ENCODE data around the gene OAS1.

Gene OAS1

GRCh38 chr12:112906712-112907414, at the start of gene OAS1:
OAS1 (plus strand) TSS chr12:112906962; CDS start chr12:112907040, 78 bp downstream.
- peak within 1 kb of the TSS; percentile 77 for H3K27ac ChIP-seq
- H3K79me2 ChIP-seq, result no peaks in the 10 kb centered on the region
- peak within 1 kb of the TSS; percentile 91 for H2AFZ ChIP-seq
- H3K9me3 ChIP-seq (ENCODE audit: control insufficient read depth, low read length), result no peaks in the 10 kb centered on the region
- H3K9ac ChIP-seq, result no peak within 1 kb of the TSS
- H3K4me3 ChIP-seq (ENCODE audit: low read depth, low read length), result peak within 1 kb of the TSS; percentile 54
- H3K27me3 ChIP-seq (ENCODE audit: control insufficient read depth, insufficient read depth, low read length), result no peaks in the 10 kb centered on the region
- H3K4me2 ChIP-seq (ENCODE audit: low read length), result peak within 1 kb of the TSS; percentile 56
- H3K4me1 ChIP-seq, result peaks cover 25% of the 10 kb centered on the region
- no peaks in the 10 kb centered on the region for H3K36me3 ChIP-seq (ENCODE audit: control insufficient read depth, insufficient read depth, low read length)
- no peak for TF ChIP-seq CTCF (IDR thresholded peaks at IDR 0.05)

- Histone ChIP-seq H3K9me3 (ENCODE audit: control insufficient read depth, low read length) (no peaks in the 10 kb centered on the region), H3K79me2 (no peaks in the 10 kb centered on the region), H3K27me3 (ENCODE audit: control insufficient read depth, insufficient read depth, low read length) (no peaks in the 10 kb centered on the region), H3K9ac (no peak overlapping the region), H3K27ac (no peak overlapping the region), H3K4me1 (no peaks in the 10 kb centered on the region), H3K36me3 (ENCODE audit: control insufficient read depth, insufficient read depth, low read length) (no peaks in the 10 kb centered on the region), H3K4me2 (ENCODE audit: low read length) (no peak overlapping the region), H3K4me3 (ENCODE audit: low read depth, low read length) (no peak overlapping the region), H2AFZ (no peak overlapping the region)
- TF ChIP-seq CTCF (IDR thresholded peaks at IDR 0.05), result no peak
Observed at GRCh38 chr12:112859291-112859690, 47.5 kb upstream of the OAS1 start.

GRCh38 chr12:112860181-112860580, 46.6 kb upstream of the OAS1 start:
- Histone ChIP-seq H3K4me1 (no peaks in the 10 kb centered on the region), H3K4me2 (ENCODE audit: low read length) (no peak overlapping the region), H3K79me2 (no peaks in the 10 kb centered on the region), H3K36me3 (ENCODE audit: control insufficient read depth, insufficient read depth, low read length) (no peaks in the 10 kb centered on the region), H3K4me3 (ENCODE audit: low read depth, low read length) (no peak overlapping the region), H3K9me3 (ENCODE audit: control insufficient read depth, low read length) (no peaks in the 10 kb centered on the region), H3K27me3 (ENCODE audit: control insufficient read depth, insufficient read depth, low read length) (no peaks in the 10 kb centered on the region), H3K9ac (no peak overlapping the region), H2AFZ (no peak overlapping the region), H3K27ac (no peak overlapping the region)
- no peak for TF ChIP-seq CTCF (IDR thresholded peaks at IDR 0.05)

- H3K4me3 ChIP-seq (ENCODE audit: low read depth, low read length), result no peak overlapping the region
- no peaks in the 10 kb centered on the region for H3K9me3 ChIP-seq (ENCODE audit: control insufficient read depth, low read length)
- H2AFZ ChIP-seq, result no peak overlapping the region
- H3K4me1 ChIP-seq, result no peaks in the 10 kb centered on the region
- no peak overlapping the region for H3K27ac ChIP-seq
- H3K36me3 ChIP-seq (ENCODE audit: control insufficient read depth, insufficient read depth, low read length), result no peaks in the 10 kb centered on the region
- H3K9ac ChIP-seq, result no peak overlapping the region
- no peaks in the 10 kb centered on the region for H3K79me2 ChIP-seq
- TF ChIP-seq CTCF (IDR thresholded peaks at IDR 0.05), result no peak
- H3K27me3 ChIP-seq (ENCODE audit: control insufficient read depth, insufficient read depth, low read length), result no peaks in the 10 kb centered on the region
- H3K4me2 ChIP-seq (ENCODE audit: low read length), result no peak overlapping the region
Observed at GRCh38 chr12:112861284-112861683, 45.5 kb upstream of the OAS1 start.
